ENCODE data around the gene MCL1. TPM values are rescaled to one million over a fixed set of nuclear protein-coding genes. Genes with fewer than 3 reads are reported as not detected.
"Not testable (repeated sequence)": the region's sequence is repeated elsewhere in the genome, so short reads cannot be mapped to it uniquely, and the experiment has no call there.

The MCL1 gene
- total and polyA plus RNA-seq, 2 donors (not counting 1 experiment from before 2014, with no cell fraction given): 219 to 266 TPM

DNA sequence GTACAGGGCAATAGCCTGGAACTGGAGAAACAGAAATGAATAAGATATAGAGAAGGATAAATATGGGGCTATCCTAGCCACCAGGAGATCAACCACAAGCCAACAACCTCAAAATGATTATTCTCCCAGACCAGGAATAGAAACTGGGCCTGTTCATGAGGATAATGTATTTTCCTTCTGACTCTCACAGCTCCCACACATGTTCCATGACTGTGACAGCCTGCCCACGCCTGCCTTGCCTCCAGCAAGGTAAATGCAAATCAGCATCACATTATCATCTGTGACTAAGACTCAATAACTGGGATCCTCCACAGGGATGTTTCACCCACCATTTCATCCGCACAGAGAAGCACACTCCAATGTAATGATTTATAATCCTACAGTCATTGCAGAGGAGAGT, 46.7 kb upstream of the MCL1 start:
- H3K79me2 ChIP-seq (ENCODE audit: control insufficient read depth, insufficient read depth, low read length): peaks cover 56% of the 10 kb centered on the region
- no peak for TF ChIP-seq CTCF (IDR thresholded peaks at IDR 0.05)
- no peak for TF ChIP-seq EZH2 (IDR thresholded peaks at IDR 0.05; ENCODE audit: borderline replicate concordance, insufficient read depth, low read depth, low read length, poor library complexity, severe bottlenecking)
- no CpG with 5 or more reads among the region's 2 CpGs for WGBS (ENCODE audit: insufficient coverage)
- Mint-ChIP-seq H3K27me3 (no peaks in the 10 kb centered on the region), H3K4me3 (no peak overlapping the region), H3K27ac (no peak overlapping the region), H3K9me3 (ENCODE audit: insufficient read depth) (no peaks in the 10 kb centered on the region), H3K4me1 (peaks cover 28% of the 10 kb centered on the region)
- no peak overlapping the region for H3K4me3 ChIP-seq (ENCODE audit: control extremely low read depth in 1 of 5, extremely low read depth in 1 of 5, insufficient read depth in 1 of 5, low read depth in 2 of 5, low read length in 4 of 5)
- no peaks in the 10 kb centered on the region for H4K20me1 ChIP-seq (ENCODE audit: control insufficient read depth, insufficient read depth, low read length, poor library complexity, severe bottlenecking)
- intact Hi-C loops (cut with micrococcal nuclease): loop anchor here (5.0 kb wide), 2 partner anchors 141 to 301 kb away; partner anchors contain the start of genes CTSS and SETDB1
- no peak overlapping the region for H3K9ac ChIP-seq (ENCODE audit: low read length)
- ATAC-seq (ENCODE audit: low read depth): no peak
- ChIA-PET CTCF (interaction anchor here (1.2 to 23.2 kb wide), 3 partner anchors 46 to 65 kb away, joined by 4 to 661 read pairs (median 5); partner anchors contain the start of gene MCL1), POLR2A (no interaction called here)
- no peaks in the 10 kb centered on the region for H3K9me3 ChIP-seq (ENCODE audit: control extremely low read depth in 1 of 3, control insufficient read depth in 2 of 3, insufficient read depth in 1 of 3, low read length in 2 of 3)
- no peak overlapping the region for H3K27ac ChIP-seq (ENCODE audit: low read length in 2 of 2)
- peaks cover 4 to 58% of the 10 kb centered on the region in 2 experiments for H3K36me3 ChIP-seq (replicated peaks in 1 of 2; ENCODE audit: control extremely low read depth in 1 of 2, control insufficient read depth in 1 of 2, extremely low read depth in 1 of 2, insufficient read depth in 2 of 2, low read length in 1 of 2)
- peaks cover 28 to 33% of the 10 kb centered on the region in 2 donors for H3K4me1 ChIP-seq (ENCODE audit: control insufficient read depth in 2 of 2, insufficient read depth in 2 of 2, low read length in 2 of 2)
- no peak for DNase-seq
- no peaks in the 10 kb centered on the region for H3K27me3 ChIP-seq (replicated peaks in 1 of 4; ENCODE audit: control extremely low read depth in 1 of 4, control insufficient read depth in 3 of 4, insufficient read depth in 4 of 4, low read length in 3 of 4)
- H3K4me2 ChIP-seq (replicated peaks; ENCODE audit: low read depth, low read length, poor library complexity, severe bottlenecking): no peak overlapping the region
- H2AFZ ChIP-seq (ENCODE audit: insufficient read depth, low read depth, low read length, poor library complexity, severe bottlenecking): no peak overlapping the region

- Histone ChIP-seq H3K4me1 (ENCODE audit: control insufficient read depth in 2 of 2, insufficient read depth in 2 of 2, low read length in 2 of 2) (peaks cover 36 to 41% of the 10 kb centered on the region in 2 donors), H3K79me2 (ENCODE audit: control insufficient read depth, insufficient read depth, low read length) (peaks cover 62% of the 10 kb centered on the region), H3K36me3 (replicated peaks in 1 of 2; ENCODE audit: control extremely low read depth in 1 of 2, control insufficient read depth in 1 of 2, extremely low read depth in 1 of 2, insufficient read depth in 2 of 2, low read length in 1 of 2) (peaks cover 4 to 68% of the 10 kb centered on the region in 2 experiments)
- H3K9me3 ChIP-seq (ENCODE audit: control extremely low read depth in 1 of 3, control insufficient read depth in 2 of 3, insufficient read depth in 1 of 3, low read length in 2 of 3); H3K4me3 ChIP-seq (ENCODE audit: control extremely low read depth in 1 of 5, extremely low read depth in 1 of 5, insufficient read depth in 1 of 5, low read depth in 2 of 5, low read length in 4 of 5); DNase-seq; H3K4me2 ChIP-seq (replicated peaks; ENCODE audit: low read depth, low read length, poor library complexity, severe bottlenecking); ATAC-seq (ENCODE audit: low read depth); H3K9ac ChIP-seq (ENCODE audit: low read length); H3K27me3 ChIP-seq (replicated peaks in 1 of 4; ENCODE audit: control extremely low read depth in 1 of 4, control insufficient read depth in 3 of 4, insufficient read depth in 4 of 4, low read length in 3 of 4); H3K27ac ChIP-seq (ENCODE audit: low read length in 2 of 2); H4K20me1 ChIP-seq (ENCODE audit: control insufficient read depth, insufficient read depth, low read length, poor library complexity, severe bottlenecking); H2AFZ ChIP-seq (ENCODE audit: insufficient read depth, low read depth, low read length, poor library complexity, severe bottlenecking); H3K4me3 Mint-ChIP-seq; H3K9me3 Mint-ChIP-seq (ENCODE audit: insufficient read depth); H3K27me3 Mint-ChIP-seq; intact Hi-C loops (cut with micrococcal nuclease): not testable (repeated sequence)
- H3K4me1 Mint-ChIP-seq: peaks cover 35% of the 10 kb centered on the region
- H3K27ac Mint-ChIP-seq: peak overlapping the region; percentile 54
- POLR2A ChIA-PET: interaction anchor here (0.6 kb wide), 1 partner anchor 65 kb away, joined by 4 read pairs; no protein-coding TSS in a partner anchor
- CTCF ChIA-PET: interaction anchor here (0.7 to 23.2 kb wide), 2 partner anchors 8 to 63 kb away, joined by 3 to 661 read pairs; no protein-coding TSS in a partner anchor
- no CpG with 5 or more reads among the region's 1 CpG for WGBS (ENCODE audit: insufficient coverage)
Measured at GRCh38 chr1:150624546-150624945, 45.1 kb upstream of the MCL1 start.

GRCh38 chr1:150624134-150624533, 44.7 kb upstream of the MCL1 start:
- Histone ChIP-seq H3K79me2 (ENCODE audit: control insufficient read depth, insufficient read depth, low read length) (peaks cover 62% of the 10 kb centered on the region), H3K36me3 (replicated peaks in 1 of 2; ENCODE audit: control extremely low read depth in 1 of 2, control insufficient read depth in 1 of 2, extremely low read depth in 1 of 2, insufficient read depth in 2 of 2, low read length in 1 of 2) (peaks cover 7 to 73% of the 10 kb centered on the region in 2 experiments), H3K4me1 (ENCODE audit: control insufficient read depth in 2 of 2, insufficient read depth in 2 of 2, low read length in 2 of 2) (peaks cover 37 to 44% of the 10 kb centered on the region in 2 donors)
- peaks cover 39% of the 10 kb centered on the region for H3K4me1 Mint-ChIP-seq
- H2AFZ ChIP-seq (ENCODE audit: insufficient read depth, low read depth, low read length, poor library complexity, severe bottlenecking); H3K27me3 ChIP-seq (replicated peaks in 1 of 4; ENCODE audit: control extremely low read depth in 1 of 4, control insufficient read depth in 3 of 4, insufficient read depth in 4 of 4, low read length in 3 of 4); H3K9me3 Mint-ChIP-seq (ENCODE audit: insufficient read depth); H4K20me1 ChIP-seq (ENCODE audit: control insufficient read depth, insufficient read depth, low read length, poor library complexity, severe bottlenecking); POLR2A ChIA-PET; DNase-seq; H3K27me3 Mint-ChIP-seq; H3K4me2 ChIP-seq (replicated peaks; ENCODE audit: low read depth, low read length, poor library complexity, severe bottlenecking); H3K9me3 ChIP-seq (ENCODE audit: control extremely low read depth in 1 of 3, control insufficient read depth in 2 of 3, insufficient read depth in 1 of 3, low read length in 2 of 3); H3K4me3 Mint-ChIP-seq; H3K4me3 ChIP-seq (ENCODE audit: control extremely low read depth in 1 of 5, extremely low read depth in 1 of 5, insufficient read depth in 1 of 5, low read depth in 2 of 5, low read length in 4 of 5); H3K27ac ChIP-seq (ENCODE audit: low read length in 2 of 2); H3K27ac Mint-ChIP-seq; intact Hi-C loops (cut with micrococcal nuclease); ATAC-seq (ENCODE audit: low read depth); H3K9ac ChIP-seq (ENCODE audit: low read length): not testable (repeated sequence)
- CTCF ChIA-PET: interaction anchor here (0.7 to 23.2 kb wide), 2 partner anchors 8 to 63 kb away, joined by 3 to 661 read pairs; no protein-coding TSS in a partner anchor
- WGBS (ENCODE audit: insufficient coverage): no CpG with 5 or more reads among the region's 1 CpG
